GM21825 (cell line): ENCODE data around the gene PFKFB2.

Experiments used
- ATAC-seq: cut with Tn5 transposase; IDR thresholded peaks from one replicate; pipeline ENCODE4 v1.9.1; 2021; ENCODE audit warnings: mild to moderate bottlenecking, moderate library complexity; ENCODE audit not compliant: unreplicated experiment

PFKFB2 gene

DNA sequence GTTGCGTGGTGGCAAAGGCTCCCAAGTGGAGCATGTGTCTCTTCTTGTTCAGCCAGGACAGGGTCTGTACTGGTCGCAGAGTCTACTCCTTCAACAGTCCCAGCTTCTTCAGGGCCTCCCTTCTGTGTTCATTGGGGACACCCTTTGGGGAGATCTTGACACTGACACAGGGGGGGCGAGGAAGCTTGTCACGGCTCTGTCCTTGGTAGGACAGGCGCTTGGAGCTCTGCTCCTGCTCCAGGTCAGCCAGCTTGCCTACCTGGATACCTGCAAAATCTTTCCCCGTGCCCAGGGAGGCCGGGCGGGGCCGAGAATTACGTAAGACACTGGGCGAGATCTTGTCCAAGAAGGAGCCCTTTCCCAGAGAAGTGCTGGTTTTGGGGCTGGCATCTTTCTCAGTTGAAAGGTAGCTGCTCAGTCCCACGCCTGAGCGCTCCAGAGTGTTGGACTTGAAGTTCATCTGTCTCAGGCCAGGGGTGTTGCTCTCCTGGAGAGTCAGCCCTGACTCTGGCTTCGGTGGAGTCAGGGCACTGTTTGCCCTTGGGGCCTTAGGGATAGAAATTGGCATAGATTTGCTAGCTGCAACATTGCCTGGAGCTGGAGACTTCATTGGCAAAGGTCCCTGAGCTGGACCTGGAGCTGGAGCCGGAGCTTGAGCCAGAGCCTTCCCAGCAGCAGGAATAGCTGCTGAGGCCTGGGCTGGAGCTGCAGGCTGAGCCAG, 31.0 kb upstream of the PFKFB2 start:
- no peak for ATAC-seq

DNA sequence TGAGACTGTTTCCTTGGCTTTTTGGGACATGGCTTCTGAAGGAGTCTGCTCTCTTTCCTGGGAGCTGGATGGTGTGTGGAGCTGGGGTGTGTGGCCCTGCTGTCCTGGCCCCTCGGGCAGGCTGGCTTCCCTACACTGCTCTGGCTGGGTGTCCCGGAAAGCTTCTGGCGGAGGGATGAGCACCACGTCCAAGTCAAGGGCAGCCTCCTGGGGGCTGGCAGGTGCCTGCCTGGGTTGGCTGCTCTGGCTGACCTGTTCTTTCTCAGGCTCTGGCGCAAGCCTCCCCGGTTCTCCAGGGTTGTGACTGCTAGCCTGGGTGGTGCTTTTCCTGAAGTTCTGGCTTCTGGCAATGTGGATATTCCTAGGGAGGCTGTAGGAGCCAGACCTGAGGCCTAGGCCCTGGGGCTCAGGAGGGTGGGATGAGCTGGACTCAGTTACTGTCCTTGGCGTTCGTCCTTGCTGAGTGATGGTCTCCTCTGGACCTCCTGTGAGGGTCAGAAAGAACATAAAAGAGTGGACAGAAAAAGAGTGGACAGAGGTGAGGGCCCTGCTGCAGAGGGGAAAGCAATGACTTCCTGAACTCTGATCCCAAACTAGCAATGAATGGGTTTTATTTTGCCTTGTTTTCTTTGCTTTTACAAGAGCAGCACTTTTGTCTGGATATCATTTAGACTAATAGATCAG, 29.9 kb upstream of the PFKFB2 start:
- ATAC-seq = no peak

DNA sequence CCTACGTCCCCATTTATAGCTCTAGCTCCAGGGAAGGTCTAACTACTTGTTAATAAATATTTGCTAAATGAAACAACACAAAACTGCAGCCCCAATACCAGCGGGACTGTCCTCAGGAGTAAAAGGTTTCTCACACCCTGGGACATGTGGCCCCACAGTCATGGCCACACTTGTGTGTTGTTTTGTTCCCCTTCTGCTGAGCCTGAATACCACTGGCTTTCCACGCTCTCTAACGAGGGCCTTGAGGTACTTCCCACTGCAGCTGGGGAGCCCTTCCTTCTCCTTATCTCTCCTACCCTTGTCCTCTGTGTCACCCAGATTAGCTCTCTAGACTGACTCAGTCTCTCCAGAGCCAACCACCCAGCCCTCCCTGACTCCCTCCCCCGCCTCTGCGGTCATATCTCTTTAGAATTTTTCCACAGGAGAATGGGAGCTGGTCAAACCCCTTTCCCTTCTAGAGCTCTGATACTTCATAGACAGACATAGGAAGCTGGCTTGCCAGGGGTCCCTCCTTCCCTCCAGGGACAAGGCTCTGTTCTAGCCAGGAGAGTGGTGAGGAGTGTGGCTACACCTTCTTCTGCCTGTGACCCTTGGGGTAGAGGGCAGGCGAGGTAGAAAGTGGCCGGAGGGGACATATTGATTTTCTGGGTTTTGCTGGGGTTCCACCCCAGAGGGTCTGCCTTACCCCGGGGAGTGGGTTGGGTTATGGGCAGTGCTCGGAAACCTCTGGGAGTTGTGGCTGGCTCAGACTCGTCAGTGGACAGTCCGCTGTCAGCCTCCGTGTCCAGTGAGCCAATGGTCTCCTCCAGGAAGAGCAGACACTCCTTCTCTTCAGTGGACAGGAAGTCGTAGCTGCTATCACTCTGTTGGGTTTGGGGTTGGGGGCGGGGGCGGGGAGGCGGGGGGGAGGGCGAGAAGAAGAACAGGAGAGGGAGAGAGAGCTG, 28.6 kb upstream of the PFKFB2 start:
- ATAC-seq = no peak

DNA sequence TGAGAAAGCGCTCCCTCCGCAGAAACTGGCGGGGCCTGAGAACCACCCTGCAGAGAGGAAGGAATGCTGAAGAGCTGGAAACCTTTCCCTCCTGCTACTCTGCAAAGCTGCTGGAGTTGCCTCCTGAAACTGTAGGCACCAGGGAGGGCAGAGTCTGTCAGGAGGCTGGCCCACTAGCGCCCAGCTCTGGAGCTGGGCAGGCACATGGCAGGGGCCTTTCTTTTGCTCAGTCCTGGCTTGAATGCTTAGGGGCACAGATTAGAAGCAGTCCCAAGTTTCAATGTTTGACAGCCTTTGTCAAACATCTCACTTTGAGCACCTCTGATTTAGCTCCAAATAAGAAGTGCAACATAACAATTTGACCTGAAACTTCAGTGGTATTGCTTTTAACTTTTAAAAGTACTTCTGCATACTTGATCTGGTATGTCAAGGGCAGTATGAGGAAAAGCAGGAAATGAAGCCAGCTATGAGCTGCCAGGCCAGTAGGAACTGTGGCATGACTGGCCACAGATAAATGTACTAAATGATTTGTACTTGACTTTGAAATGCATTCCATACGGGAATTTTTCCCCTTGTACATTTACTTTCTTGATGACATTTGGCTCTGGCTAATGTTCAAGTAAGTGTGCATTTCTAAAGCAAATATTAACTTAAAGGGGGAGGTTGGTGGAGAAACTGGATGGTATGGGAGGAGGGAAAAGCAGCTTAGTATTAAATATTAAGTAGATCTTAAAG, 27.8 kb upstream of the PFKFB2 start:
- ATAC-seq = no peak

DNA sequence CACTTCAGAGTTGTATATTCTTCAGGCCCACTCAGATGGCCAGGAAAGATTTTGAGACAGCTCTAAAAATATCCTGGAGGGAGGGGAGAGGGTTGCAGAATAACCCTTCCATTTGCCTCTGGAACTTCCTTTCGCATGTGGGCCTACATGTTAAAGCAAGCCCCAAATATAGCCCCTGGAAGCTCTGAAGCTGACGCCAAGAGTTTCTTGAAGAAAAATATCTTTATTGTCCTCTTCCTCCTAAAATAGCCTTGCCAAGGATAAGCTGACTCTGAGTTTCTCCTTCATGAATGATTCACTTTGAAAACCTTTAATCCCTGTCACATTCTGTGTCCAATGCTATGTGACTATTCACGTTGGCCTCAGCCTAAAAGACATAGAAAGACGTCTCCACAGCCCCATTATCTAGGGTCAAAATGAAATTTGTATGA, 27.0 kb upstream of the PFKFB2 start:
- no peak for ATAC-seq

DNA sequence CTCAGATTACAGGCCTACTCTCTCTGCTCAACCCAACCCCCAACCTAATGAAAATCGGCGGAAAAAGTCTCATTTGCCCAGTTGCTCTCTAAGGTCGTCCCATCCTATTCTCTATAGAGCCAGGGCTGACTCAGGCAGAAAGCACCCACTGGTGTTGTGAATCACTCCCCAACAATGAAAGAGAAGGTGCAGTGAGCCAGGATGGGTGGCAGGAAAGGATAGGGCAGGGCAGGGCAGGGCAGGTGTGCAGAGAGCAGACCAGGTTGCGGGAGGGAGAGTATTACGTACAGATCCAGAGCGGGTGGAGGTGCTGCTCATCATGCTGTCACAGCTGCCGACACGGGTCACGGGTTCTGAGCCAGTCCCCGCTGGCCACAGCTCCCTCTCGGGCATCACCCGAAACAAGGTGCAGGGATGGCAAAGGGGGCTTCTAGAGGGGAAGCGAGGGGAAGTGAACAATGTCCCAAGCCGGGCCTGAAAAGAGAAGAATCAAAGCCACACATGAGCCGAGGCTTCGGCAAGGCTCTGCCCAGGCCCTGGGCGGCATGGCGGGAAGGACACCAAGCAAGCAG, 25.8 kb upstream of the PFKFB2 start:
- ATAC-seq = no peak

DNA sequence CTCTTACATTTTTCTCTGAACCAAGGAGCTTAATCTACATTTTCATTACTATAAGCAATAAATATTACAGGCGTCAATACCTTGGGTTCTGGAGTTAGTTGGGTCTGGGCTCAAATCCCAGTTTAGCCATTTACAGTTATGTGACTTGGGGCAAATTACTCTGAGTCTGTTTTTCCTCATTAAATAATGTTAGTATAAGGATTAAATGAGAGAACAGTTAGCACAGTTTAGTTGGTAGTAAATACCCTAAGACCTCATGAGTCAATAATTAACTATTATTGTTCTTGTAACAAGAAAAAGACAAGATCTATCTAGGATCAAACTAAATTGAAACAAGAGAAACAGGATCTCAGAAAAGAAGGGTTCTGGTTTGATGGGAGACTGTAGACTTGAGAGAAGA, 25.2 kb upstream of the PFKFB2 start:
- no peak for ATAC-seq

DNA sequence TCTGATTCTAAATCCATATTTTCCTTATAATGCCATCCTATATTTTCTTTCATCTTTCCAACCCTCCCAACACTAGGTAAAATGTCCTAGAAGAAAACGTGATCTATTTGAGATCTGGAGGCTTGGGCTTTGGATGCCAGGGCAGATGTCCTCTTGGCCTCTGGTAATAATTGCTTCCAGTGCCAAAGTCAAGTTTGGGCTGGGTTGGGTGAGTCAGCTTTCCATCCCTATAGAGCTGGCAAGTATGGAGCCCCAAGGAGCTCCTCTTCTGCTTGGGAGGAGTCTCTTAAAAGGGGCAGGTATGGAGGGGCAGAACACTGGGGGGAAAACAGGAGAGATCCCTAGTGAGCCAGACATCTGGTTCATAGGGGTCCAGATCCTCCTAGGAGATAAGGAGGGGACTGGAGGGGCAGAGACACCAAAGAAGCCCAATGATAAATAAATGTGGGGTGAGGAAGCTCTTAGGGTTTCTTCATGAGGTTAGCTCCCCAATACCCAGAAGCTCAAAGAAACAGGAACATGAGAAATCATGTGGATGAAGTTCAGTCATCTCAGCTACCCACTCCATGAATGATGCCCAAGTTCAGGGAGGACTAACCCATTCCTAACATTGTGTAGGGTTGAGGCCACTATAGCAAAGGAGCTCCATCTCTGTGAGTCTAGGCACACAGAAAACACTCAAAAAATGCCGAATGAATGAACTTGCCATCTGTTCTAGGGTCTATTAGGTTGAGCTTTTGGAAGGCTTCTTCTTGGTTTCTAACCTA, 24.0 kb upstream of the PFKFB2 start:
- ATAC-seq = no peak

DNA sequence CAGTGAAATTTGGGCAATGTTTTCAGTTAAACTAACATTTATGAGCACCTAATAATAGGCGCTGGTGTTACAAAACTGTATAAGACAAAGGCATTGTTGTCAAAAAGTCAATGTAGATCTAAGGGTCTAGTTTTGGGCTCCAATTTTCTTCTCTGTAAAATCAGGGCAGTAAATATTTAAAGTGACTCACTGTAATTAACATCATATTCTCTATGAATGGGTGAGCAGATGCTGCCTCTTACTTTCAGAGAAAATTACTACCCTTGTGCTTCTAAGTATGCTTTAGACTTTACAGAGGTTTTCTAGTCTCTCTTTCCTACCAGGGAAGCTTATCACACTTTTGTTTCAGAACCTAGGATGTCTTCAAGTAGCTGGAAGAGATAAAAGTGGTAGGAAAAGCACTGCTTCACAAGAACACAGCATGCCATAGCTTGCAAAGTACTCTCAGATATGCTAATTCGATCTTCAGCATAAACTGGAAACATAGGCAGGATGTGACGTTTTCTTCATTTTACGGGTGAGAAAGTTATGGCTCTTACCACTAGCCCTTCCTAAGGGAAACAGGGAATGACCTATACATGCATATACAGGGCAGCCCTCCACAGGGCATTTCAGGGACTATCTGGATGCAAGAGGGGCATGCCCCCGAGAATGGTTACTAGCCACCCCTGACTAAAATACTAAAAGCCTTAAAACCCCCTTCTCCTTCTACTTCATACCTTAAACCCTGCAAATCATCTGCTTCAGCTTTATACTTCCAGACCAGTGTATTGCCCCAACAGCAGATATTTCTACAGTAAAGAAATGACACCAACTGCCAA, 23.2 kb upstream of the PFKFB2 start:
- ATAC-seq = no peak

DNA sequence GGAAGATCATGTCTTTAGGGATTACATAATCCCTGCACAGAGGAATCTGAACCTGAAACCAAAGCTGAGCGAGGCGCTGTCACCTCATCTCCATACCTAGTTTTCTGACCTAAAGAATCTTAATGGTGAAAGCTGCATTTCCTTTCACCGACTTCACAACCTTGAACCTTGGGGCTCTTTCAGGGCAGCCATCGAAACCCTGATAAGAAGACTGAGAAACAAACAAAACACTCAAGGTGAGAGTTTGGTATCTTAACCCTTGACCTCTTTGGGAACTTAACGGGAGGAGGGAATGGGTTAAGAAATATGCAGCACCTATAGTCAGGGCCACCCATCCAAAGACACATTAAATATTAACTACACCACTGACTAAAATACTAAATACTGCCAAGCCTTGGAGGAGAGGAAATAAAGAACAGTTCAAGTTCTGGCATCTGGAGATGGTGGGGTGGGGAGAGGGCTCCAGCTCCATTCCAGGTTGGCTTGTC, 22.5 kb upstream of the PFKFB2 start:
- ATAC-seq = no peak

DNA sequence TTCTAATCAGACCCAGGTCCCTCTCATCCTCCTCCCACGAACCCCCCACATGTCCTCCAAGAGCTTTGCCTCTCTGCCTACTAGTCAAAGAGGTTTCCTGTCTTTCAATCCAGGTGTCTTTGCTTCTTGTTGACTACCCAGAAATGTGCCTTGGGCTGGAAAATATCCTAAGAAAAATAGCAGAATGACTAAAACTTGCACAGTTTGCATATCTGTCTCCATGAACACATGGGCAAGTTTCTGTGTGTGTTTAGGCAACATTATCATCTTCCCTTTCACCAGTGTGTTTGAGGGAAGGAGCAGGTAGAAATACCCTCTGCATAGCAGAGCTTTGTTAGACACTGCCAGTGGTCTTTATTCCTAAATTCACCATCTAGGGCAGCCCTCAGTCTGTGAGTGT, 22.1 kb upstream of the PFKFB2 start:
- no peak for ATAC-seq

DNA sequence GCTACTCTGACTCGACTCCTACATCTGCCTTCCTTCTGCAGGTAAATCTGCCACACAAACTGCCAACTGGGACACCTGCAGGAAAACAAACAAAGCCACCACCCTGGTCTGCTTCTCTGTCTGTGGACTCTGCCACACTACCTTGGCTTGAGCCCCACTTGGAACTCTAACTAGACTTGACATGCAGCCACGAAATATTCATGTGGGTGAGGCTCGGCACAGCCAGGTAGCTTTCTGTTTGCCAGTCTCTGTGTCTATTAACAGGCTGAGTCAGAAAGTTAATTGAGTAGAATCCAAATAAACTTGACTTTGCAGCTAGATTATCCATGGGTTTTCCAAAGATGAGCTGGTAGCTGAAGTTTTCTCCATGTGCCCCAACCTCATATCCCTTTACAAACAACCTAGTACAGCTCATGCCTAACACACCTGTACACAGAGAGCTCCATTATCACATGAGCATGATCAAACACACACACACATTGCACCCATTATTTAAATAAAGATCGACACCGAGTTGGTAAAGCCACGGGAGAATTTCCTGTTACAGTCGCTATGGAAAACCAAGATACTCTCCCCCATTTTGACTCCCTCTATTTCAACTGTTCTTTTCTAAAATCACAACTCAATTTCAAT, 21.3 kb upstream of the PFKFB2 start:
- no peak for ATAC-seq

DNA sequence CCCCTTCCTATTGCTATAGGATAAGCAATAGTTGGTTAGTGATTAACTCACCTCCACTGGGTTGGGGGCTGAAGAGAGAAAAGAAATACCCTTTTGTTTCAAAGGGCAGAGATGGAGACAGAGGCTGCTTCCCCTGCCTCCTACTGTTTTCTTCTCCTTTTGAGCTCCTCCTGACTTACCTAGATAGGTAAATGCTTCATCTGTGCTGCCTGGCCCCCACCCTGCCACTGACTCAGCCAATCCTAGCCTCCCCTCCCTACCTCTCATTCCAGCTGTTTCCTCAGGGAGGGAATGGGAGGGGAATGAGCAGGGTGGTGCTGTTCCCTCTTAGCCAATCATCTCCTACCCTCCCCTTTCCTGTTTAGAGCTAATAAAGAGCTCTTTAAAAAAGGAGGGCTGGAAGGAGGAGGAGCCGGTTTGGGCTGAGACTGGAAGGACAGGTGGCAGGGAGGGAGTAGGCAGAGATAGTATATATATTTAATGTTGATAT, 20.5 kb upstream of the PFKFB2 start, which contains the start of gene C1orf116:
Gene C1orf116 (minus strand): TSS at position 229 of the 490 bp plus-strand sequence. CDS start 5,158 bp downstream, outside the sequence.
- no peak for ATAC-seq

DNA sequence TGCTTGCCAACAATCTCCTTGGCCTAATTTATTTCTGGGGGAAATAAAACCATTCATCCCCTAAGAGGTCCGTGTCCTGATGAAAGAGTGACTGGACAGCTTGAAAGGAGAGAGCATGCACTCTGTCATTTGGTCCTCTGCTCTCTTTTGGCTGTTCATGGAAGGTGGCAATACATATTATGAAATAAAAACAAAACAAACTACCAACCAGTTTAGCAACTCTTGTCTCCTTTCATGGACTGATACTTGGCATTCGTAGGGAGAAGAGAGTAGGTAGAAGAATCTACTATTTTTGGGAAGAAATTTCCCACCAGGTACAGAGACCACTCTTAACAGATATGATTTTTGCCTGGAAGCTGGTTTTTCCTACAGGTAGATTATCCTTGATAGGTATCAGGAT, 19.8 kb upstream of the PFKFB2 start:
- ATAC-seq = no peak

DNA sequence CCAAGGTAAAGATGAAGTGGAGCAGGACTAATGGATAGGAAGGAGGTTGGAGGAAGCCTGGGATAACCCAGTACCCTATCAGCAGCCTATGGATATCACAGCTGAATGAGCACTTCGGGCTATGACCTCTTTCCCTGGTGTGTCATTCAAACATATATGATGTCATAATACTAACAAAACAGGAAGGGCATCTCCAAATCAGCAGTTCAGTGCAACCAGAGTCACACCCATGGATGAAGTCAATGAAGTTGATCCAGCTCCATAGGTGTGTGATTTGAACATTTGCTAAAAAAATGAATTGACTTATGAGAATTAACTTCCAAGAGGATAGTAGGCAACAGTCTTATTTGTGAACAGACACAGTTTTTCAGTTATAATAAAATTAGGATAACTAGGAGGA, 18.9 kb upstream of the PFKFB2 start:
- ATAC-seq = no peak

DNA sequence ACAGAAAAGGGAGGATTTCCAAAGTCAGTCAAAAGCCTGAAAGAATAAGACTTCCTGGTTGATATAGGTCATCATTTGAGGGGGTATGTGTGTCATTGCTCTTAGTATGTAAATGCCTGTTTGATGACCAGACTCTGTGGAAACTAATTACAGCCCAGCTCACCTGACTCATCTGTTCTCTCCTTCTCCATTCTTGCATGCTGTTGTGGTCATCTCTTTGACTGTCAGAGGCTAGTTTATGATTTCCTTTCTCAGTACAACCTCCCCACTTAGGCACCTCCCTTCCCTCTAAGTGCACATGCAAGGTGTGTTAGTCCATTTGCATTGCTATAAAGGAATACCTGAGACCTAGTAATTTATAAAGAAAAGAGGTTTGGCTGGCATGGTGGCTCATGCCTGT, 18.1 kb upstream of the PFKFB2 start:
- no peak for ATAC-seq

DNA sequence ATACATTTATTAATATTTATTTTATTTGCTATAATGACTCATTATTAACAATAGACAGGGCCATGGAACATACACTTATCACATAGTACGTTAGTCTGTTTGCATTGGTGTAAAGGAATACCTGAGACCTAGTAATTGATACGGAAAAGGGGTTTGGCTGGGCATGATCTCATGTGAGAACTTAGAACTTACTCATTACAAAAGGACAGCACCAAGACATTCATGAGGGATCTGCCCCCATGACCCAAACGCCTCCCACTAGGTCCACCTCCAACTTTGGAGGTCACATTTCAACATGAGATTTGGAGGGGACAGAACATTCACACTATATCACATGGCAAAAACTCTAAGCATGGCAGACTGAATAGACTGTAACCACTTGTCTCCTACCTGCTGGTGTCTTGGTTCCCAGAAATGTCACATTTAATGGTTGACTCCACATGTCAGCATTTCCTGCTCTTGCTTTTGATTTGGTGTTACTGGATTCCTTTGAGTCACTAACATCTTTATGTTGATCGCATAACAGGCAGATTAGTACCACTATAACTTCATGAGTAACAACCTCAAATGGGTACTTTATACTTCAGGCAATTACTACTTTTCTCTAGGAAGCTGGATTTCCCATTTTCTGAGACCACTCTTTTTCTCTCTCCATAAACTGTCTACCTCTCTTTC, 17.1 kb upstream of the PFKFB2 start:
- ATAC-seq = no peak
